Fibroblast of peridontal ligament (primary cell): ENCODE data around the gene NETO2.

Experiments used
- DNase-seq: peaks from one replicate; pipeline ENCODE4 v3.0.0-alpha.2; 2010; ENCODE audit errors: extremely low read depth

NETO2 gene

GRCh38 chr16:47046726-47047523 lies 96.8 kb downstream of the NETO2 start:
- DNase-seq = no peak

GRCh38 chr16:47045459-47045858 lies 98.3 kb downstream of the NETO2 start:
- DNase-seq = no peak

- DNase-seq = peak; percentile 20
These were observed 98.7 kb downstream of the NETO2 start for GRCh38 chr16:47045023-47045422.

- DNase-seq = no peak
These were observed 99.6 kb downstream of the NETO2 start for GRCh38 chr16:47043970-47044684.

GRCh38 chr16:47043200-47043599 lies 100.5 kb downstream of the NETO2 start:
- DNase-seq = no peak

- DNase-seq = peak; percentile 61
These were observed 105.8 kb downstream of the NETO2 start for GRCh38 chr16:47037746-47038458.

GRCh38 chr16:47037396-47037745 lies 106.4 kb downstream of the NETO2 start:
- DNase-seq = peak; percentile 2

GRCh38 chr16:47036201-47036600 lies 107.5 kb downstream of the NETO2 start:
- no peak for DNase-seq

- DNase-seq = no peak
These were observed 108.3 kb downstream of the NETO2 start for GRCh38 chr16:47035436-47035835.

GRCh38 chr16:47034455-47034854 lies 109.3 kb downstream of the NETO2 start:
- DNase-seq = no peak

- DNase-seq = no peak
These were observed 110.6 kb downstream of the NETO2 start for GRCh38 chr16:47033176-47033575.

GRCh38 chr16:47029724-47030123 lies 114.0 kb downstream of the NETO2 start:
- DNase-seq = no peak

- DNase-seq = no peak
These were observed 114.9 kb downstream of the NETO2 start for GRCh38 chr16:47028767-47029377.
